Measurements from ENCODE around the gene GDPD1. TPM values are rescaled to one million over a fixed set of nuclear protein-coding genes. Genes with fewer than 3 reads are reported as not detected.

GDPD1 gene
- polyA plus RNA-seq, 3 donors, result 0.50 to 1.6 (median 1.6) TPM

GRCh38 chr17:59267776-59268175 lies 47.5 kb downstream of the GDPD1 start:
- Mint-ChIP-seq H3K4me1 (peaks cover 11% of the 10 kb centered on the region), H3K27ac (no peak overlapping the region), H3K36me3 (no peaks in the 10 kb centered on the region), H3K27me3 (ENCODE audit: low read depth in 3 of 3) (no peaks in the 10 kb centered on the region), H3K9me3 (peaks cover 0 to 1% (median 0%) of the 10 kb centered on the region in 7 donors), H3K4me3 (no peak overlapping the region)
- no peak for DNase-seq
- Histone ChIP-seq H3K27me3 (ENCODE audit: control insufficient read depth in 2 of 2, insufficient read depth in 2 of 2, low read length in 2 of 2) (no peaks in the 10 kb centered on the region), H3K9ac (ENCODE audit: insufficient read depth, low read length, poor library complexity, severe bottlenecking) (no peak overlapping the region), H3K36me3 (replicated peaks in 1 of 2; ENCODE audit: control insufficient read depth in 1 of 2, insufficient read depth in 2 of 2, low read length in 2 of 2) (no peaks in the 10 kb centered on the region), H3K4me3 (replicated peaks in 1 of 3; ENCODE audit: low read depth in 2 of 3, low read length in 3 of 3) (no peak overlapping the region), H3K9me3 (replicated peaks in 1 of 2; ENCODE audit: control insufficient read depth in 1 of 2, insufficient read depth in 1 of 2, low read length in 2 of 2) (no peaks in the 10 kb centered on the region), H3K79me2 (ENCODE audit: insufficient read depth, low read length) (no peaks in the 10 kb centered on the region), H4K20me1 (ENCODE audit: insufficient read depth, low read length) (no peaks in the 10 kb centered on the region), H3K4me1 (ENCODE audit: control insufficient read depth in 1 of 2, insufficient read depth in 2 of 2, low read length in 2 of 2) (peaks cover 6 to 9% of the 10 kb centered on the region in 2 donors), H3K4me2 (replicated peaks; ENCODE audit: extremely low read depth, low read length, poor library complexity, severe bottlenecking) (no peak overlapping the region), H2AFZ (ENCODE audit: insufficient read depth, low read depth, low read length, poor library complexity, severe bottlenecking) (no peak overlapping the region), H3K27ac (ENCODE audit: low read depth in 1 of 2, low read length in 2 of 2) (no peak overlapping the region)
- intact Hi-C loops (cut with micrococcal nuclease), result no loop called here
- TF ChIP-seq, protein P1, sequence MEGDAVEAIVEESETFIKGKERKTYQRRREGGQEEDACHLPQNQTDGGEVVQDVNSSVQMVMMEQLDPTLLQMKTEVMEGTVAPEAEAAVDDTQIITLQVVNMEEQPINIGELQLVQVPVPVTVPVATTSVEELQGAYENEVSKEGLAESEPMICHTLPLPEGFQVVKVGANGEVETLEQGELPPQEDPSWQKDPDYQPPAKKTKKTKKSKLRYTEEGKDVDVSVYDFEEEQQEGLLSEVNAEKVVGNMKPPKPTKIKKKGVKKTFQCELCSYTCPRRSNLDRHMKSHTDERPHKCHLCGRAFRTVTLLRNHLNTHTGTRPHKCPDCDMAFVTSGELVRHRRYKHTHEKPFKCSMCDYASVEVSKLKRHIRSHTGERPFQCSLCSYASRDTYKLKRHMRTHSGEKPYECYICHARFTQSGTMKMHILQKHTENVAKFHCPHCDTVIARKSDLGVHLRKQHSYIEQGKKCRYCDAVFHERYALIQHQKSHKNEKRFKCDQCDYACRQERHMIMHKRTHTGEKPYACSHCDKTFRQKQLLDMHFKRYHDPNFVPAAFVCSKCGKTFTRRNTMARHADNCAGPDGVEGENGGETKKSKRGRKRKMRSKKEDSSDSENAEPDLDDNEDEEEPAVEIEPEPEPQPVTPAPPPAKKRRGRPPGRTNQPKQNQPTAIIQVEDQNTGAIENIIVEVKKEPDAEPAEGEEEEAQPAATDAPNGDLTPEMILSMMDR (IDR thresholded peaks at IDR 0.05), result no peak
- WGBS (ENCODE audit: insufficient coverage), result no CpG with 5 or more reads among the region's 5 CpGs

DNA sequence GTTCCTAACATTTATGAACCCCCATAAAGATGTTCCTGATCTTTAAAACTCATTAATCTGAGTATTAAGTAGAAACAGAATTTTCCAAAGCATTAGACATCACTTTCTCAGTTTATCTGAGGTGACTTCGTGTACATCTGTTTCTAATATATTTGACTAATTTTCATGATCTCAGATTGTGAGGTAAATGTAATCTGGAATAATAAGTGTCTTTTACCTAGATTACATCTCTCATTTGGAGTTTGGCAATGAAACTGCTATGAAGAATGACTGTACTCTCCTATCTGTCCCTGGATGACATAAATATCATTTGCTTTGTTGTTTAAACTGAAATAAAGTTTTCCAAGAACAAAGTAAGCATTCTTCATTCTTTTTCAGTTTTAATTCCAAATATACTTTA lies 55.3 kb downstream of the GDPD1 start:
- no peaks in the 10 kb centered on the region for H4K20me1 ChIP-seq (ENCODE audit: insufficient read depth, low read length)
- no peaks in the 10 kb centered on the region for H3K36me3 Mint-ChIP-seq
- H3K4me1 Mint-ChIP-seq, result peaks cover 15% of the 10 kb centered on the region
- no peaks in the 10 kb centered on the region for H3K9me3 ChIP-seq (replicated peaks in 1 of 2; ENCODE audit: control insufficient read depth in 1 of 2, insufficient read depth in 1 of 2, low read length in 2 of 2)
- TF ChIP-seq, protein P1 (IDR thresholded peaks at IDR 0.05), result no peak
- H3K4me2 ChIP-seq (replicated peaks; ENCODE audit: extremely low read depth, low read length, poor library complexity, severe bottlenecking), result no peak overlapping the region
- no peak overlapping the region for H2AFZ ChIP-seq (ENCODE audit: insufficient read depth, low read depth, low read length, poor library complexity, severe bottlenecking)
- peaks cover 0 to 2% (median 1%) of the 10 kb centered on the region in 3 donors for H3K27me3 Mint-ChIP-seq (ENCODE audit: low read depth in 3 of 3)
- H3K27ac ChIP-seq (ENCODE audit: low read depth in 1 of 2, low read length in 2 of 2), result no peak overlapping the region
- no peak overlapping the region for H3K27ac Mint-ChIP-seq
- H3K4me3 ChIP-seq (replicated peaks in 1 of 3; ENCODE audit: low read depth in 2 of 3, low read length in 3 of 3), result no peak overlapping the region
- H3K4me1 ChIP-seq (ENCODE audit: control insufficient read depth in 1 of 2, insufficient read depth in 2 of 2, low read length in 2 of 2), result peaks cover 0 to 8% of the 10 kb centered on the region in 2 donors
- H3K9ac ChIP-seq (ENCODE audit: insufficient read depth, low read length, poor library complexity, severe bottlenecking), result no peak overlapping the region
- intact Hi-C loops (cut with micrococcal nuclease), result no loop called here
- H3K36me3 ChIP-seq (replicated peaks in 1 of 2; ENCODE audit: control insufficient read depth in 1 of 2, insufficient read depth in 2 of 2, low read length in 2 of 2), result no peaks in the 10 kb centered on the region
- H3K4me3 Mint-ChIP-seq, result no peak overlapping the region
- peaks cover 0 to 1% (median 0%) of the 10 kb centered on the region in 7 donors for H3K9me3 Mint-ChIP-seq
- no peaks in the 10 kb centered on the region for H3K27me3 ChIP-seq (ENCODE audit: control insufficient read depth in 2 of 2, insufficient read depth in 2 of 2, low read length in 2 of 2)
- WGBS (ENCODE audit: insufficient coverage), result no CpG with 5 or more reads among the region's 1 CpG
- no peak for DNase-seq
- H3K79me2 ChIP-seq (ENCODE audit: insufficient read depth, low read length), result no peaks in the 10 kb centered on the region

Data from CD14-positive monocyte (primary cell).